PC-3 (cell line): ENCODE measurements around the gene PPT2.

Source experiments
- CTCF ChIP-seq: fragments of 300-600 bp; sonication (generic); conservative IDR thresholded peaks from 2 replicates; pipeline ENCODE4 v1.5.1; 2017; ENCODE audit warnings: antibody characterized with exemption, low read depth, mild to moderate bottlenecking, low read length
- EZH2 ChIP-seq: fragments of 300-600 bp; sonication (generic); IDR thresholded peaks from one replicate; pipeline ENCODE4 v1.6.1; 2017; ENCODE audit warnings: antibody characterized with exemption, mild to moderate bottlenecking, low read length; ENCODE audit not compliant: unreplicated experiment

GRCh38 chr6:32123681-32124080 lies 30.3 kb upstream of the PPT2 start:
- no peak for TF ChIP-seq EZH2
- TF ChIP-seq CTCF, result no peak
